ENCODE measurements around the gene CBY2.

Gene CBY2

DNA sequence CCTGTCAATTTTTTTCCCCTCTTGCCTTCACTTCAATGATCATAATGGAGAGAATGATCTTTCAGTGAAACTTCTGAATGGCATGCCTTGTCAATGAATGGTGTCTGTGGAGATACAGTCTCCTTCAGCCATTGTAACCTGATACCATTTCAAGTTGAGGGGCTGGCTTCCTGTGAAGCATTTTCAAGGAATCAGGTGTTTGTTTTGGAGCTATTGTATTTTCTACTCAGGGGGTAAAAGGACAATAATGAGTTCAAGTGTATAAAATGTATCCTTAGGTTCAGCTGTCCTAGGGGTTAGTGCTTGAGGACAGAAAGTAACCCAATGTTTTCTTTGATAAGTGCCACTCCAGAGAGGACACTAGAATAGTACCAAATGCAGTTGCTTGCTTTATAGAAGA, 23.8 kb upstream of the CBY2 start:
- Histone ChIP-seq H3K4me3 (replicated peaks; ENCODE audit: insufficient read depth, low read length) (no peak overlapping the region), H3K27ac (replicated peaks) (no peak overlapping the region), H3K27me3 (ENCODE audit: insufficient read depth, poor library complexity, severe bottlenecking) (peaks cover 7% of the 10 kb centered on the region)
- TF ChIP-seq POLR2AphosphoS5 (IDR thresholded peaks at IDR 0.05; ENCODE audit: low read depth), result no peak
- TF ChIP-seq GABPA (IDR thresholded peaks at IDR 0.05; ENCODE audit: low read depth), result no peak
- no peak for TF ChIP-seq SPI1 (IDR thresholded peaks at IDR 0.05; ENCODE audit: borderline replicate concordance, low read depth)
- TF ChIP-seq REST (IDR thresholded peaks at IDR 0.05; ENCODE audit: insufficient replicate concordance, low read depth), result no peak
- TF ChIP-seq, protein P1, sequence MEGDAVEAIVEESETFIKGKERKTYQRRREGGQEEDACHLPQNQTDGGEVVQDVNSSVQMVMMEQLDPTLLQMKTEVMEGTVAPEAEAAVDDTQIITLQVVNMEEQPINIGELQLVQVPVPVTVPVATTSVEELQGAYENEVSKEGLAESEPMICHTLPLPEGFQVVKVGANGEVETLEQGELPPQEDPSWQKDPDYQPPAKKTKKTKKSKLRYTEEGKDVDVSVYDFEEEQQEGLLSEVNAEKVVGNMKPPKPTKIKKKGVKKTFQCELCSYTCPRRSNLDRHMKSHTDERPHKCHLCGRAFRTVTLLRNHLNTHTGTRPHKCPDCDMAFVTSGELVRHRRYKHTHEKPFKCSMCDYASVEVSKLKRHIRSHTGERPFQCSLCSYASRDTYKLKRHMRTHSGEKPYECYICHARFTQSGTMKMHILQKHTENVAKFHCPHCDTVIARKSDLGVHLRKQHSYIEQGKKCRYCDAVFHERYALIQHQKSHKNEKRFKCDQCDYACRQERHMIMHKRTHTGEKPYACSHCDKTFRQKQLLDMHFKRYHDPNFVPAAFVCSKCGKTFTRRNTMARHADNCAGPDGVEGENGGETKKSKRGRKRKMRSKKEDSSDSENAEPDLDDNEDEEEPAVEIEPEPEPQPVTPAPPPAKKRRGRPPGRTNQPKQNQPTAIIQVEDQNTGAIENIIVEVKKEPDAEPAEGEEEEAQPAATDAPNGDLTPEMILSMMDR (IDR thresholded peaks at IDR 0.05; ENCODE audit: insufficient read depth, low read length), result no peak
- no peak for DNase-seq (ENCODE audit: low read depth in 1 of 2, low spot score in 1 of 2)

DNA sequence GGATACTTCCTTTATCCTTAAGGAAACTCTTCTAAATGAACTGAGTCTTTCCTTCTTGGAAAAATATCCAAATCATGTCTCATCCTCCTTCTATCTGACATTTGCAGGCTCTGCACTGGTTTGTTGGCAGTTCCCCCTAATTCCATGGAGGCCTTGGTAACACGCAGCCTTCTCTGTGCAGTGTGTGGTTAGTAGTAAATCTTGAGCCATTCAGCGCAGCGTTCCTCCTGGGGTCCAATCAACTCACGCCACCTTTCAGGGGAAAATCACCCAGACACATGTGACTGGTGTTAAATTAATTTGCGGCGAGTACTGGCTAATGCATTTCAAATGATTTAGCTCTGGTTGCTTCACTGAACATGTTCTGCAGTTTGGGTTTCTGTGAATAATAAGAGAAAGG, 21.0 kb upstream of the CBY2 start:
- Histone ChIP-seq H3K27ac (replicated peaks) (no peak overlapping the region), H3K27me3 (ENCODE audit: insufficient read depth, poor library complexity, severe bottlenecking) (peaks cover 7% of the 10 kb centered on the region), H3K4me3 (replicated peaks; ENCODE audit: insufficient read depth, low read length) (no peak overlapping the region)
- no peak for DNase-seq (ENCODE audit: low read depth in 1 of 2, low spot score in 1 of 2)
- TF ChIP-seq POLR2AphosphoS5 (IDR thresholded peaks at IDR 0.05; ENCODE audit: low read depth), result no peak

- Histone ChIP-seq H3K27me3 (ENCODE audit: insufficient read depth, poor library complexity, severe bottlenecking) (peaks cover 7% of the 10 kb centered on the region), H3K27ac (replicated peaks) (no peak overlapping the region), H3K4me3 (replicated peaks; ENCODE audit: insufficient read depth, low read length) (no peak overlapping the region)
- no peak for TF ChIP-seq GABPA (IDR thresholded peaks at IDR 0.05; ENCODE audit: low read depth)
- no peak for TF ChIP-seq POLR2AphosphoS5 (IDR thresholded peaks at IDR 0.05; ENCODE audit: low read depth)
- TF ChIP-seq SPI1 (IDR thresholded peaks at IDR 0.05; ENCODE audit: borderline replicate concordance, low read depth), result no peak
- no peak for TF ChIP-seq REST (IDR thresholded peaks at IDR 0.05; ENCODE audit: insufficient replicate concordance, low read depth)
- TF ChIP-seq, protein P1 (IDR thresholded peaks at IDR 0.05; ENCODE audit: insufficient read depth, low read length), result no peak
- DNase-seq (ENCODE audit: low read depth in 1 of 2, low spot score in 1 of 2), result no peak
Measured at GRCh38 chr13:45682494-45683008, 19.6 kb upstream of the CBY2 start.

DNA sequence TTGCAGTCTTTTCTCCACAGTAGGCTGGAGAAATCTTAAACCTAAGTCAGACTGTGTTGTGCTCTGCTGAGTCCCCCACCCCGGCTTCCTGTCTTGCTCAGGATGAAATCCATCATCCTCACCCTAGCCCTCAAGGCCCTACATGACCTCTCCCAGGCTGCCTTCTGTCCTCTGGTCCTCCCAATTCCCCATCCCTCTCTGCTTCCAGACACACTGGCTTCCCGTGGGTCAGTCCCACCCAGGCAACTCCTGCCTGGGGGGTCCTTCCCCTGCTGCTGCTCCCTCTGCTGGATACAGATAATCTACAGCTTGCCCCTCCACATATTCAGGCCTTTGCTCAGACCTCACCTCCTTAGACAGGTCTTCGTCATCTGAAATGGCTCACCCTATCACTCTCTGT, 18.4 kb upstream of the CBY2 start:
- H3K4me3 ChIP-seq (replicated peaks; ENCODE audit: insufficient read depth, low read length), result no peak overlapping the region
- no peak overlapping the region for H3K27ac ChIP-seq (replicated peaks)
- peaks cover 4% of the 10 kb centered on the region for H3K27me3 ChIP-seq (ENCODE audit: insufficient read depth, poor library complexity, severe bottlenecking)
- no peak for DNase-seq (ENCODE audit: low read depth in 1 of 2, low spot score in 1 of 2)
- TF ChIP-seq REST (IDR thresholded peaks at IDR 0.05; ENCODE audit: insufficient replicate concordance, low read depth) (no peak), SPI1 (IDR thresholded peaks at IDR 0.05; ENCODE audit: borderline replicate concordance, low read depth) (no peak), GABPA (IDR thresholded peaks at IDR 0.05; ENCODE audit: low read depth) (no peak), POLR2AphosphoS5 (IDR thresholded peaks at IDR 0.05; ENCODE audit: low read depth) (no peak)
- TF ChIP-seq, protein P1 (IDR thresholded peaks at IDR 0.05; ENCODE audit: insufficient read depth, low read length), result no peak

All from HL-60 (cell line).